ENCODE results near the gene HMGXB3. TPM values are rescaled to one million over a fixed set of nuclear protein-coding genes. Genes with fewer than 3 reads are reported as not detected.
A peak's percentile ranks its signal among the peaks of the same experiment; 100 is the strongest.
"Not testable (repeated sequence)": the region's sequence is repeated elsewhere in the genome, so short reads cannot be mapped to it uniquely, and the experiment has no call there.

Gene HMGXB3
- total and polyA plus RNA-seq, 8 donors = 27.5 to 53.3 (median 41.7) TPM

- ATAC-seq (no peak), DNase-seq (no peak)
- Histone ChIP-seq H3K27ac (no peak overlapping the region), H3K4me1 (peaks cover 15% of the 10 kb centered on the region in 2 donors), H3K4me3 (no peak overlapping the region), H3K9me3 (no peaks in the 10 kb centered on the region), H3K27me3 (no peaks in the 10 kb centered on the region), H3K36me3 (peaks cover 0 to 100% of the 10 kb centered on the region in 2 donors)
- TF ChIP-seq CTCF (IDR thresholded peaks at IDR 0.05) = no peak
- intact Hi-C loops (cut with DNase I) = no loop called here
Measured at GRCh38 chr5:150046031-150046430, 45.5 kb downstream of the HMGXB3 start.

- intact Hi-C loops (cut with DNase I); ATAC-seq: not testable (repeated sequence)
- H3K36me3 ChIP-seq = peaks cover 0 to 100% of the 10 kb centered on the region in 2 donors
Measured at GRCh38 chr5:150050172-150050811, 49.8 kb downstream of the HMGXB3 start.

GRCh38 chr5:150051657-150052195 lies 51.2 kb downstream of the HMGXB3 start:
- ATAC-seq = no peak
- H3K36me3 ChIP-seq = peaks cover 0 to 100% of the 10 kb centered on the region in 2 donors
- H3K4me3 ChIP-seq = no peak overlapping the region
- no peak for DNase-seq
- TF ChIP-seq CTCF (IDR thresholded peaks at IDR 0.05) = no peak
- H3K27ac ChIP-seq = no peak overlapping the region
- H3K9me3 ChIP-seq = no peaks in the 10 kb centered on the region
- no peaks in the 10 kb centered on the region for H3K27me3 ChIP-seq
- intact Hi-C loops (cut with DNase I) = no loop called here
- peaks cover 0 to 17% of the 10 kb centered on the region in 2 donors for H3K4me1 ChIP-seq

More at GRCh38 chr5:150050172-150050811, 49.8 kb downstream of the HMGXB3 start:
- H3K4me3 ChIP-seq, H3K27me3 ChIP-seq, DNase-seq, H3K27ac ChIP-seq, H3K9me3 ChIP-seq: not testable (repeated sequence)
- peaks cover 0 to 17% of the 10 kb centered on the region in 2 donors for H3K4me1 ChIP-seq

GRCh38 chr5:150052226-150052955 lies 51.9 kb downstream of the HMGXB3 start:
- peaks cover 0 to 17% of the 10 kb centered on the region in 2 donors for H3K4me1 ChIP-seq
- H3K36me3 ChIP-seq = peaks cover 0 to 99% of the 10 kb centered on the region in 2 donors
- H3K4me3 ChIP-seq = no peak overlapping the region
- DNase-seq (no peak), ATAC-seq (peak; percentile 4)
- no peaks in the 10 kb centered on the region for H3K27me3 ChIP-seq
- no peak for TF ChIP-seq CTCF (IDR thresholded peaks at IDR 0.05)
- peak overlapping the region in 1 of 2 donors; percentile 46 for H3K27ac ChIP-seq
- intact Hi-C loops (cut with DNase I) = no loop called here
- no peaks in the 10 kb centered on the region for H3K9me3 ChIP-seq

- Histone ChIP-seq H3K9me3 (no peaks in the 10 kb centered on the region), H3K27me3 (no peaks in the 10 kb centered on the region), H3K4me3 (no peak overlapping the region), H3K4me1 (peaks cover 0 to 23% of the 10 kb centered on the region in 2 donors), H3K36me3 (peaks cover 0 to 92% of the 10 kb centered on the region in 2 donors), H3K27ac (peak overlapping the region in 1 of 2 donors; percentile 46)
- ATAC-seq (peak; percentile 39), DNase-seq (no peak)
- no peak for TF ChIP-seq CTCF (IDR thresholded peaks at IDR 0.05)
- intact Hi-C loops (cut with DNase I) = no loop called here
Measured at GRCh38 chr5:150052956-150053712, 52.6 kb downstream of the HMGXB3 start.
